Smooth muscle cell (in vitro differentiated cells): ENCODE measurements around the gene RASGRP1. TPM values are rescaled to one million over a fixed set of nuclear protein-coding genes. Genes with fewer than 3 reads are reported as not detected.

Source experiments
- DNase-seq: peaks from one replicate; lab custom pipeline; 2025; ENCODE audit not compliant: unreplicated experiment; lab: John Stamatoyannopoulos, UW
- H2AFZ ChIP-seq: fragments of 200-600 bp; sonication (generic); 2 replicates; pipeline ENCODE4 v1.6.0; 2016; ENCODE audit warnings: antibody characterized with exemption, low read depth, mild to moderate bottlenecking
- H3F3A ChIP-seq: fragments of 200-600 bp; sonication (generic); 2 replicates; pipeline ENCODE4 v1.6.0; 2017; ENCODE audit warnings: antibody characterized with exemption, low read depth
- H3K27ac ChIP-seq: fragments of 200-600 bp; sonication (generic); 2 replicates; pipeline ENCODE4 v1.5.1; 2016; ENCODE audit warnings: low read depth, mild to moderate bottlenecking
- H3K27me3 ChIP-seq: fragments of 200-600 bp; sonication (generic); 2 replicates; pipeline ENCODE4 v1.6.1; 2016; ENCODE audit warnings: low read depth, mild to moderate bottlenecking
- H3K36me3 ChIP-seq: fragments of 200-600 bp; sonication (generic); 2 replicates; pipeline ENCODE4 v1.5.1; 2016; ENCODE audit warnings: low read depth
- H3K4me1 ChIP-seq: fragments of 200-600 bp; sonication (generic); 2 replicates; pipeline ENCODE4 v1.5.1; 2016; ENCODE audit warnings: low read depth
- H3K4me2 ChIP-seq: fragments of 200-600 bp; sonication (generic); 2 replicates; pipeline ENCODE4 v1.6.0; 2016; ENCODE audit warnings: mild to moderate bottlenecking
- H3K4me3 ChIP-seq: fragments of 200-600 bp; sonication (generic); 2 replicates; pipeline ENCODE4 v1.5.1; 2016; ENCODE audit warnings: mild to moderate bottlenecking
- H3K79me2 ChIP-seq: fragments of 200-600 bp; sonication (generic); 2 replicates; pipeline ENCODE4 v1.6.0; 2016; ENCODE audit warnings: low read depth, mild to moderate bottlenecking
- H3K9ac ChIP-seq: fragments of 200-600 bp; sonication (generic); 2 replicates; pipeline ENCODE4 v1.6.0; 2016; ENCODE audit warnings: low read depth
- H3K9me3 ChIP-seq: fragments of 200-600 bp; sonication (generic); replicated peaks from 2 replicates; pipeline ENCODE4 v1.5.1; 2016; ENCODE audit warnings: low read depth
- H4K20me1 ChIP-seq: fragments of 200-600 bp; sonication (generic); 2 replicates; pipeline ENCODE4 v1.6.0; 2016; ENCODE audit warnings: low read depth
- CTCF ChIP-seq: fragments of 200-600 bp; sonication (generic); IDR thresholded peaks from 2 replicates; pipeline ENCODE4 v1.5.1; 2017; ENCODE audit warnings: borderline replicate concordance, mild to moderate bottlenecking, antibody characterized with exemption; ENCODE audit not compliant: insufficient read depth, poor library complexity, severe bottlenecking
- WGBS: methylation state at CpG from one replicate; pipeline ENCODE4 v1.1.7; 2016; ENCODE audit warnings: low lambda C conversion rate; 5-methylcytosine and 5-hydroxymethylcytosine counted together
- polyA plus RNA-seq: library from polyadenylated mRNA; unstranded; fragments of >200 nt; fragmentation: Nextera tagmentation; extraction: Ambion mirVana; gene quantifications from 2 replicates; pipeline ENCODE4 v1.2.1, GENCODE V29; 2016
- total RNA-seq: library from RNA; depleted of rRNA; stranded (reverse); fragments of >200 nt; gene quantifications from 2 replicates; pipeline ENCODE4 v1.2.3, GENCODE V29; 2014

The RASGRP1 gene
- 9.5 and 10.0 TPM in 2 replicates for total RNA-seq
- 0.97 and 7.8 TPM in 2 replicates for polyA plus RNA-seq

- DNase-seq = no peak
- Histone ChIP-seq H3K27ac (no peak within 1 kb of the TSS), H3K79me2 (no peaks in the 10 kb centered on the region), H3K36me3 (no peaks in the 10 kb centered on the region), H3K4me1 (no peaks in the 10 kb centered on the region), H4K20me1 (no peaks in the 10 kb centered on the region), H2AFZ (peak within 1 kb of the TSS; percentile 77), H3F3A (no peaks in the 10 kb centered on the region), H3K4me3 (peak within 1 kb of the TSS; percentile 73), H3K27me3 (peaks cover 59% of the 10 kb centered on the region), H3K4me2 (peak within 1 kb of the TSS; percentile 98), H3K9me3 (no peaks in the 10 kb centered on the region), H3K9ac (no peak within 1 kb of the TSS)
- no peak for TF ChIP-seq CTCF
- WGBS = 8% methylated on average over 37 of the region's 85 CpGs
These were observed at the start of gene RASGRP1 for GRCh38 chr15:38564557-38565286. Gene RASGRP1 (minus strand): TSS chr15:38564814. CDS start chr15:38564628, 186 bp downstream.

DNA sequence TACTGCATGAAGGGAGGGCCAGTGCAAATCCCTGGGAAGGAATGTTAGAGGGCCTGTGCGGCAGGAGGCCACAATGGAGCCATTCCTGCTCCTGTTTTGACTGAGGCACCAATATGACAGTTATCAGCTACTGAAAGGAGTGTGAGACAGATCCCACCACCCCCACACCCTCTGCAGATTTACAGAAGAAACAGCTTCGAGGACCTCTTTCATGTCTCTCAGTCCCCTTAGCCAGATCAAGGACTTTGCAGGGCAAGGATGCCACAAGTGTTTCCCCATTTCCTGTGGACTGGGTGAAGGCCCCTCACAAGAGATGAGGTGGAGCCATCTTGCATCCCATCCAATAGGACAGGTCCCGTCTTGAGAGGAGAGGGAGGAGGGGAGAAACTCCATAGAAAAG, 48.5 kb upstream of the RASGRP1 start:
- no peaks in the 10 kb centered on the region for H3F3A ChIP-seq
- TF ChIP-seq CTCF = no peak
- H3K27me3 ChIP-seq = peaks cover 4% of the 10 kb centered on the region
- H4K20me1 ChIP-seq = no peaks in the 10 kb centered on the region
- no peaks in the 10 kb centered on the region for H3K4me1 ChIP-seq
- no peaks in the 10 kb centered on the region for H3K79me2 ChIP-seq
- WGBS = 78% methylated on average over 3 of the region's 3 CpGs
- no peaks in the 10 kb centered on the region for H3K9me3 ChIP-seq
- no peak for DNase-seq
- no peak overlapping the region for H3K27ac ChIP-seq
- H3K4me2 ChIP-seq = no peak overlapping the region
- H2AFZ ChIP-seq = no peak overlapping the region
- H3K4me3 ChIP-seq = no peak overlapping the region
- no peak overlapping the region for H3K9ac ChIP-seq
- H3K36me3 ChIP-seq = no peaks in the 10 kb centered on the region

DNA sequence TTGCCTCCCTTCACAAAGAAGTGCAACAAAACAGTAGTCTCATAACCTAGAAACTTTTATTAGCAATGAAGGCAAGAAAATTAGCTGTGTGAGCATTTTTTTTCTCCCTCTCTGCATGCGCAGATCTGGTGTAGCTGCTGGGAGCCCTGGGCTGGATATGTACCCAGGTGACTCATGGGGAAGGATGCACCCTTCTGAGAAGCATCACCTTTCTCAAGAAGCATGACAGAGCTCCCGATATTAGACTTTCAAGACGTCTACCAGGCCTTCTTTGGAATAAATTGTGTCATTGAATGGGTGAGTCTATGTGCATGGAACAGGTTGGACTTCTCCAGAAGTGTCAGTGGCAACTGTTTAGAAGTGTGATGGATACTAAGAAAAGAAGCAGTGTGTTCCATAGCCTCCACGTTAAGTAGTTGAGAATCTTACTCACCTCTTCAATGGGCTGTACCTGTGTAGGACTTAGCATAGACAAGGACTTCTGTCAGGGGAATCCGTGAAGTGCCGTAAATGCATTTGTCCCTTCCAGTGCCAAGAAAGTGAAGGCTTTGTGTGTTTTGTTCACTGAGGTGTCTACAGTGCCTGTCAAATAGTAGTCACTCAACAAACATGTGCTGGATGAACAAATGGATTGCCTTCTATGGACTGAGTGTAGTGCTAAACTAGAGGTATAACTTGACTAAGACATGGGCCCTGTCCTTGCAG, 47.7 kb upstream of the RASGRP1 start:
- H4K20me1 ChIP-seq = no peaks in the 10 kb centered on the region
- H3K79me2 ChIP-seq = no peaks in the 10 kb centered on the region
- H3K9ac ChIP-seq = no peak overlapping the region
- TF ChIP-seq CTCF = no peak
- H3K4me1 ChIP-seq = no peaks in the 10 kb centered on the region
- no peak overlapping the region for H2AFZ ChIP-seq
- H3K27ac ChIP-seq = no peak overlapping the region
- 89% methylated on average over 6 of the region's 6 CpGs for WGBS
- H3F3A ChIP-seq = no peaks in the 10 kb centered on the region
- no peak for DNase-seq
- no peaks in the 10 kb centered on the region for H3K36me3 ChIP-seq
- H3K9me3 ChIP-seq = no peaks in the 10 kb centered on the region
- no peak overlapping the region for H3K4me3 ChIP-seq
- peaks cover 4% of the 10 kb centered on the region for H3K27me3 ChIP-seq
- H3K4me2 ChIP-seq = no peak overlapping the region
